ENCODE measurements around the gene HOXD9.

The HOXD9 gene

DNA sequence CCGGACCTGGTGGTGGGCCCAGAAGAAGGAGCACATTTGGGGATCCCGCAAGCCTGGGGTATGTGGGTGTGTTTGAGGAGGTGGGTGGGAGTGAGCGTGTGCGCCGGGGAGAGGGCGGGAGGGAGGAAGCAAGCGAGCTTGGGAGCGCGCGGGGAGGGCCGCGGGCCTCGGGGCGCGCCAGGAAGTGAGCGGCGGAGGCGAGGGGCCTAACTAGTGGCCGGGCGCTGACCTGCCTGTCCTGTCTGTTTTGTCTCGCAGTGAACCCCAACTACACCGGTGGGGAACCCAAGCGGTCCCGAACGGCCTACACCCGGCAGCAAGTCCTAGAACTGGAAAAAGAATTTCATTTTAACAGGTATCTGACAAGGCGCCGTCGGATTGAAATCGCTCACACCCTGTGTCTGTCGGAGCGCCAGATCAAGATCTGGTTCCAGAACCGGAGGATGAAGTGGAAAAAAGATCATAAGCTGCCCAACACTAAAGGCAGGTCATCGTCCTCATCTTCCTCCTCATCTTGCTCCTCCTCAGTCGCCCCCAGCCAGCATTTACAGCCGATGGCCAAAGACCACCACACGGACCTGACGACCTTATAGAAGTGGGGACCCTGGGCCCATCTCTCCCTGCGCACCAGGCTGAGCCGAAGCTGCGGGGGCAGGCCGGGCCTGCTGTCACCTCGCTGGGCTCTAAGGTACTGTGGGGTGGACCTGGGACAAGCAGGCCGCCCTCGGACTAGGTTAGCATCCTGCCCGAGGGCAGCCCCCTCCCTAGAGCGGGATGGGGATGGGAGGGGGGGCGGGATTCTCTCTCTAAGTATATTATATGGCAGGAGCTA lies 30.0 kb downstream of the HOXD9 start:
- Histone ChIP-seq H3K9ac (ENCODE audit: low read depth, low read length) (no peak overlapping the region), H3K4me3 (ENCODE audit: low read length) (no peak overlapping the region), H3K4me1 (ENCODE audit: control insufficient read depth, insufficient read depth, low read length) (no peaks in the 10 kb centered on the region), H3K27me3 (ENCODE audit: control insufficient read depth, insufficient read depth, low read length) (peaks cover 14% of the 10 kb centered on the region), H3K4me2 (ENCODE audit: low read length) (no peak overlapping the region), H3K36me3 (ENCODE audit: insufficient read depth, low read length) (no peaks in the 10 kb centered on the region), H3K9me3 (replicated peaks; ENCODE audit: low read length) (no peaks in the 10 kb centered on the region)

DNA sequence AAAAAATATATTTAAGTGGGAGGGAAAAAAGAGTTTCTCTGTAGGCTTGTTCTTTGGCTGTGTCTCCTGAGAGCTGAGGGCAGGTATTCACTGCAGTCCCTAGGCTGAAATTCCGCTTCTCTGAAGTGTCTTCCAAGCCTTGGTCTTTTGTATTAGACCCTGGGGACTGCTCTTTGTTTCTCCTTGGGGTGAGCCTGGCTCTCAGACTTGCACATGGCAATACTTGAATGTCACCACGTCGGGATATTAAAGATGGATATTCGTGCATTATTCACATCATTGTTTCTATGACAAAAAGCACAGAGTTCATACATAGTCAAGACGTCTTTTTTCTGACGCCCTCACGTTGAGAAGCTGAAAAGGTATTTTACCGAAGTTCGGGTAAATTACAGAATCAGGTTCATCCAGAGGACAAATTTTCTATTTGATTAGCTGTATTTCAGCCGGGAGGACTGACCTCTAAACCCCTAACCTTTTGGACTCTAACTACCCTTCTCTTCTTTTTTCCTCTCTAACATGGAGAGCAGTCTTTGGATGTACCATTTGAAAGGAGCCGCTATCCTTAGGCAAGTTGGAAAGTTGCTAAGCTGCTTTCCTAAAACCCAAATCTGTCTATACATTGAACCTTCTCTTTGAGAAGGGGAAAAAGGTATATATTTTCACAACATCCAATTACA lies 32.2 kb downstream of the HOXD9 start:
- Histone ChIP-seq H3K4me1 (ENCODE audit: control insufficient read depth, insufficient read depth, low read length) (no peaks in the 10 kb centered on the region), H3K9me3 (replicated peaks; ENCODE audit: low read length) (no peaks in the 10 kb centered on the region), H3K4me3 (ENCODE audit: low read length) (no peak overlapping the region), H3K27me3 (ENCODE audit: control insufficient read depth, insufficient read depth, low read length) (peaks cover 26% of the 10 kb centered on the region), H3K9ac (ENCODE audit: low read depth, low read length) (no peak overlapping the region), H3K36me3 (ENCODE audit: insufficient read depth, low read length) (no peaks in the 10 kb centered on the region), H3K4me2 (ENCODE audit: low read length) (no peak overlapping the region)

DNA sequence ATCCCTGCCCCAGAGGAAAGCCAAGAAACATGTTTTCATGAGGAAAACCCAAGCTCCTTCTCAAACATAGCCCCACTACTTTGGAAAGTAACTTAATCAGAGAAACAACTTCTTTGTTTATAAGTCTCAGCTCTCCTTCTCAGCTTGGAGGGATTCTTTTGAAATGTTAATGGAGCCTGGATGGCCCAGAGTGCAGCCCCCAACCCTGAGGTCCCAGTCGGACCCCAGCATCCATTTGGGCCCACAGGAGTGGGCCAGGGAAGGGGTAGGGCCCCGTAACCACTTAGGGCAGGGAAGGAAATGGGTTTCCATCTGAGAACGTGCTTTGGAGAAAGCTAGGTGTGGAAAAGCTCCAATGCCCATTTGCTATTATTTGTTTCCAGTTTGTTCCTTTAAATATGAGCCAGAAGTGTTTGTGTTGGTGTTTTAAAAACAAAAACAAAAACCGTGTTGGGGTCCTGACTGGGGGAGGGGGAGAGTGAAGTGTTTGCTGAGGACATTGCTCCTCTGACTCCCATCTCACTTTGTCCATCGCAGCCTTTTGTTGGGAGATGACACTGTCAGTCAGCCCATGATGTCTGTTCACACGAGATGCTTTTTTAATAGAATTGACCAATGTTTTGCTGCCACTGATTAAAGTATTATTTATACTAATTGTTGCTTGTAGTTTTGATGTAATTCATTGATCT lies 33.0 kb downstream of the HOXD9 start:
- no peaks in the 10 kb centered on the region for H3K36me3 ChIP-seq (ENCODE audit: insufficient read depth, low read length)
- peaks cover 34% of the 10 kb centered on the region for H3K27me3 ChIP-seq (ENCODE audit: control insufficient read depth, insufficient read depth, low read length)
- H3K9ac ChIP-seq (ENCODE audit: low read depth, low read length): no peak overlapping the region
- H3K4me3 ChIP-seq (ENCODE audit: low read length): no peak overlapping the region
- no peaks in the 10 kb centered on the region for H3K9me3 ChIP-seq (replicated peaks; ENCODE audit: low read length)
- H3K4me1 ChIP-seq (ENCODE audit: control insufficient read depth, insufficient read depth, low read length): no peaks in the 10 kb centered on the region
- no peak overlapping the region for H3K4me2 ChIP-seq (ENCODE audit: low read length)

DNA sequence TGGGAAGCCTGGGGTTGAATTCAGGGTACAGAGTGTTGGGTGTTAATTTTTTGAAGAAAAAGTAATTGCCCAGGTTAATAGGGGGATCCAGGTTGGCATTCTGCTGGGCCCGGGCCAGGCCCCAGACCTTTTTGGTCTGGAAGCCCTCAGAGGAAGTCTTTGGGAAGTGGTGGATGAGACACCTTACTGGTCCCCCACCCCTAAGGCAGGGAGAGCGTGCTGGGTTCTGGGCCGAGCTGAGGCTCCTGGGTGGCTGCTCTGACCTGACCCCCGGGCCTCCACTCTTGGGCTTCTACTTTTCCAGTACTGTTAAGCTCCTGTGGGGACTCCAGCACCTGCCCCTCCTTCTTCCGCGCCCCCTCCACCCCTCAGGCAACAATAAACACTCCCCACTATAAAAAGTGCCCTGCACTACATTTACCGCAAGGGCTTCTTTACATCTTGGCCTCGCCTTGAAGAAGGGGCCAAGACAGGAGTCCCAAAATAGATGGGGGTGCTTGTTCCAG lies 33.8 kb downstream of the HOXD9 start:
- H3K27me3 ChIP-seq (ENCODE audit: control insufficient read depth, insufficient read depth, low read length): peaks cover 42% of the 10 kb centered on the region
- no peak overlapping the region for H3K4me2 ChIP-seq (ENCODE audit: low read length)
- no peak overlapping the region for H3K9ac ChIP-seq (ENCODE audit: low read depth, low read length)
- H3K4me3 ChIP-seq (ENCODE audit: low read length): no peak overlapping the region
- no peaks in the 10 kb centered on the region for H3K9me3 ChIP-seq (replicated peaks; ENCODE audit: low read length)
- no peaks in the 10 kb centered on the region for H3K36me3 ChIP-seq (ENCODE audit: insufficient read depth, low read length)
- H3K4me1 ChIP-seq (ENCODE audit: control insufficient read depth, insufficient read depth, low read length): no peaks in the 10 kb centered on the region

DNA sequence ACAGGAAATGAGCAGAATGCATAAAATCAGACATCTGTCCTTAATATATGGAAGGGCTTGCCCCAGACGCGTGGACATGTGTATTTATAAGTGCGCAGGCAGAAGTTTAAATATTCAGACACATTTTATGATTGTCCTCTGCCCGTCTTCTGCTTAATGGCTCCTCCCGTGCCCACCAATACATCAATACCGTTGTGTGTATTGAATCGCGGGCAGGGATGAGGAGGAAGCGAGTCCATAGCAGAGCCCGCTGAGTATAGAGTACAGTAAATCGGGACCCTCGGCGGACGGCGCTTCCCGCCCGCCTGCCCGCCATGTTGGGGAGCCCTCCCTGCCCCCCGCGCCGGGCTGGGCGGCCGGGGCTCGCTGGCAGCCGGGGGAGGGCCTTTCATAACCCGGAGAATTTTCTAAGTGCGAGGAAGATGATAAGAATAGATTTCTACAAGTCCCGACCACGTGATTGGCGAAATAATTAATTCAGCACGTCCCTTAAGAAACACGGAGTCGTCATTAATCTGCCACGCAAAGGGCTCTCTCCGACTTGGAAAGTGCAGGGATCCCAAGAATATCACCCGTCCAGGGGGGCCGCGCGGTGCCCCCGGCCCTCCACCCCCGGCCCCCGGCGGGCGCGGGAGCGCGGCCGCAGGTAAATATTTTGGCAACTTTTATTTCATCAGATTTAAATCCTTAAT lies 34.4 kb downstream of the HOXD9 start, which contains the start of gene HOXD3:
TSS of gene HOXD3 (plus strand) at position 501 of the 692 bp plus-strand sequence. CDS start 11,808 bp downstream, outside the sequence.
- Histone ChIP-seq H3K27me3 (ENCODE audit: control insufficient read depth, insufficient read depth, low read length) (peaks cover 48% of the 10 kb centered on the region), H3K36me3 (ENCODE audit: insufficient read depth, low read length) (no peaks in the 10 kb centered on the region), H3K4me3 (ENCODE audit: low read length) (no peak within 1 kb of the TSS), H3K4me2 (ENCODE audit: low read length) (no peak within 1 kb of the TSS), H3K9ac (ENCODE audit: low read depth, low read length) (no peak within 1 kb of the TSS), H3K9me3 (replicated peaks; ENCODE audit: low read length) (no peaks in the 10 kb centered on the region), H3K4me1 (ENCODE audit: control insufficient read depth, insufficient read depth, low read length) (peaks cover 3% of the 10 kb centered on the region)

DNA sequence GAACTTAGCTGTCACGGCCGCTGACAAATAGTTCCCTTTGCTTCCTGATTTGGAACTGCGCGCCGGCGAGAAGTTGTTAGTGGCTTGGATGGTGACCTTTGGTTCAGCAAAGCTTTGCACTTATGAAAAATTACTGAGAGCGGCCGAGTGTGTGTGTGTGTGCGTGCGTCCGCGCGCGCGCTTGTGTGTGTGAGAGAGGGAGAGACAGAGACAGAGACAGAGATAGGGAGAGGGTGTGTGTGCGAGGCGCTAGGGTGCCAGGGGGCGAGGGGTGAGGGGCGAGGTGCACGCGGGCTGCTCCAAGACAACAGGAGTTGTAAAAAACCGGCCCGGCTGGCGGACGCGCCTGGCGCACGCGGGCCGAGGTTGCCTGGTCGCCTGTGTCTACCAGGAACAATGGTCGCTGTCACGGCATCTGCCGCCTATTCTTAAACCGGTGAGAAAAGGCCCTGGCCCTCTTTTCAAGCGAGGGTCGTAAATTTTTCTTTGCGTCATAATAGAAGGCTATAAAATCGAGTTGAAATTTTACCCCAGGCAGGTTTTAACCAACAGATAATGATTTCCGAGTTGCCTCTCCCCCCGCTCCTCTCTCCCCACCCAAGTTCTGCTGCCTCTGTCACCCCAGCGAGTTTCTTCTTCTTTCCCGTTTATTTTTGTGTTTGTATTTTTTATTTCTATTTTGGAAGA lies 35.1 kb downstream of the HOXD9 start:
- Histone ChIP-seq H3K9ac (ENCODE audit: low read depth, low read length) (no peak overlapping the region), H3K9me3 (replicated peaks; ENCODE audit: low read length) (no peaks in the 10 kb centered on the region), H3K27me3 (ENCODE audit: control insufficient read depth, insufficient read depth, low read length) (peaks cover 55% of the 10 kb centered on the region), H3K4me2 (ENCODE audit: low read length) (no peak overlapping the region), H3K4me1 (ENCODE audit: control insufficient read depth, insufficient read depth, low read length) (peaks cover 3% of the 10 kb centered on the region), H3K36me3 (ENCODE audit: insufficient read depth, low read length) (no peaks in the 10 kb centered on the region), H3K4me3 (ENCODE audit: low read length) (no peak overlapping the region)

DNA sequence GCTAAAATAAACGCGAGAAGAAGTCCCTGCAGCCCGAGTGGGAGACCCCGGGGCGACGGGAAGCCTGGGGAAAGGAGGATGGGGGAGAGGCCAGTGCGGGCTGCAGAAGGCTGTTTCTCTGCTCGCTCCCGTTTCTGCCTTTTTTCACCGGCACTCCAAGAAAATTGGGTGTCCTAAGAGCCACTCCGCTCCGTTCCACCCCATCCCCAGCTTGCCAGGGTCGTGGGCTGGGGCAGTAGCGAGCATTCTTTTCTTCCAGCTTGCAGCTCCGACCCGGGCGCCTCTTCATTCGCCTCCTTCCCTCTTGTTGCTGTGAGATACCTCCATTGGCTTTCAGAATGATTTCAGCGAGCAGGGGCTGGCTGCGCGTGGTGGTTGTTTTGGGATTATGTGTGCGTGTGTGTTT lies 35.7 kb downstream of the HOXD9 start:
- H3K4me3 ChIP-seq (ENCODE audit: low read length): no peak overlapping the region
- H3K4me1 ChIP-seq (ENCODE audit: control insufficient read depth, insufficient read depth, low read length): peaks cover 3% of the 10 kb centered on the region
- H3K36me3 ChIP-seq (ENCODE audit: insufficient read depth, low read length): no peaks in the 10 kb centered on the region
- peaks cover 61% of the 10 kb centered on the region for H3K27me3 ChIP-seq (ENCODE audit: control insufficient read depth, insufficient read depth, low read length)
- no peak overlapping the region for H3K4me2 ChIP-seq (ENCODE audit: low read length)
- H3K9me3 ChIP-seq (replicated peaks; ENCODE audit: low read length): no peaks in the 10 kb centered on the region
- H3K9ac ChIP-seq (ENCODE audit: low read depth, low read length): no peak overlapping the region

DNA sequence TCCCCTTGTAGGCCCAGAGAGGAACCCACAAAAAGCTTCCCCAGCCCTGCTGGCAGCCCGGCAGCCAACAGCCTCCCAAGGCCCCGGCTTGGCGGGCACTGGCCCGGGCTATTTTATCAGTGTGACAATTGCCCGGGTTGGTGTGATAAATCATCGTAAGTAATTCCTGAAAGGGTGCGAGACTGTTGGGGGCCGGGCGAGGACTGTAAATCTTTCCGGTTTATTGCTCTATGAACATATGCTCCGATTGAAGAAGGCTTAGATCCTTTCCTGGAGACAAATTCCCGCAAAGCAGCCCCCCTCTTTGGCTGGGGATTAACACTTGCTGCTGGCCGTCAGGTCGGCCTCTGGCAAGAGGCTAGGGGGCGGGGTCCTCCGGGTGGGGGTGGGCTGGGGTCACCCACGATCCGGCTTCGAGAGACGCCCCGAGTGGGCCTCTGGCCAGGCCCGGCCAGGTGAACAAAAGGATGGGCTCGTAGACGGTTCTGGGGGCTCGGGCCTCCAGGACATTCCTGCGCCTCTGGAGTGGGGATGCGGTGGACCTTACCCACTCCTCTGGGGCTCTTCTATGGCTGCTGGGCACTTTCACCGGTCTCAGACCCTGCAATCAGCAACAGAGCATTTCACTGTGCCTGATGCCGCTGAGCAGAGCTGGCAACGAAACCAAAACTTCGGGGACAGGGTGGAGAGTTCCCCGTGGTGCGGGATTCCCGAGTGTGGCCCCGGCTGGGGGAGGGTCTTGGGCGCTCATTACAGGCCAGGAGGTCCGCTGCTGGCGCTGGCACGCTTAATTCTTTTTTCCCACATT lies 36.5 kb downstream of the HOXD9 start:
- Histone ChIP-seq H3K9ac (ENCODE audit: low read depth, low read length) (no peak overlapping the region), H3K4me2 (ENCODE audit: low read length) (no peak overlapping the region), H3K36me3 (ENCODE audit: insufficient read depth, low read length) (no peaks in the 10 kb centered on the region), H3K9me3 (replicated peaks; ENCODE audit: low read length) (no peaks in the 10 kb centered on the region), H3K27me3 (ENCODE audit: control insufficient read depth, insufficient read depth, low read length) (peaks cover 67% of the 10 kb centered on the region), H3K4me1 (ENCODE audit: control insufficient read depth, insufficient read depth, low read length) (peaks cover 3% of the 10 kb centered on the region), H3K4me3 (ENCODE audit: low read length) (no peak overlapping the region)

DNA sequence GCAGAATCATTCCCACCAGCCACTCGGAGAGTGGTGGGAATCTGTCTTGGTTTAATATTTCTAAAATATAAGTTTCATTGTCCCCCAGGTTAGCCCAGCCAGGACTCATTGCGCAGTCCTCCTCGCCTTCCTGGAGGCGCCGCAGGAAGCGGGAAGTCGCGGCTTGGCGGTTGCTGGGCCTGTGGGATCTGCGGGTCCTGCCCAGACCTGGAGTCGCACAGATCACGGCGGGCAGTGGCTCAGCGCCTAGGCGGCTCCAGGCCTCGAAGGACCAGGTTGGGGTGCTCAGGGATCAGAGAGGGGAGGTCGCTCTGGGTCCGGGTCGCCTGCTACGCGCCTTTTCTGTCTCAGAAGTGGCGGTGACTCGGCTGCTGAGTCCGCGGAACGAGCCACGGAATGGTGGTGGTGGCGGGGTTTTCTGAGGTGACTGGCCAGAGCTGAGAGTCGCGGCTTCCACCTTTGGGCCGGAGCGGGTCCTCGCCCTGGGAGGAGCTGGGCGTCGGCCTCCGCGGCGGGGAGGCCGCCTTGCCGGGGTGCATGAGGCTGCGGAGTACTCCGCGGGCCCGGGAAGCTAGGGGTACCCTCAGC lies 37.2 kb downstream of the HOXD9 start:
- Histone ChIP-seq H3K9me3 (replicated peaks; ENCODE audit: low read length) (no peaks in the 10 kb centered on the region), H3K4me2 (ENCODE audit: low read length) (peak overlapping the region; percentile 20), H3K4me1 (ENCODE audit: control insufficient read depth, insufficient read depth, low read length) (peaks cover 6% of the 10 kb centered on the region), H3K4me3 (ENCODE audit: low read length) (no peak overlapping the region), H3K9ac (ENCODE audit: low read depth, low read length) (no peak overlapping the region), H3K27me3 (ENCODE audit: control insufficient read depth, insufficient read depth, low read length) (peaks cover 71% of the 10 kb centered on the region), H3K36me3 (ENCODE audit: insufficient read depth, low read length) (no peaks in the 10 kb centered on the region)
